Liver (tissue), 9 donors: ENCODE data around the gene JOSD2. TPM values are rescaled to one million over a fixed set of nuclear protein-coding genes. Genes with fewer than 3 reads are reported as not detected.

Experiments
- DNase-seq: peaks from one replicate; pipeline ENCODE4 v3.0.0-alpha.2; 2017; ENCODE audit warnings: low spot score
- H3K27ac ChIP-seq, 2 donors: one replicate each; pipeline ENCODE4 v1.7.0; 2013; ENCODE audit warnings: inconsistent platforms in 2 of 2, low read length in 2 of 2, control low read depth in 1 of 2, low read depth in 1 of 2, mild to moderate bottlenecking in 1 of 2
- H3K27me3 ChIP-seq, 4 donors: one replicate each; pipeline versions ENCODE4 v1.6.1 to v1.7.0; 2013; ENCODE audit warnings: low read length in 3 of 4, inconsistent platforms in 1 of 4, mild to moderate bottlenecking in 1 of 4, moderate library complexity in 1 of 4; ENCODE audit not compliant: control insufficient read depth in 4 of 4, insufficient read depth in 4 of 4
- H3K36me3 ChIP-seq, 4 donors: one replicate each; pipeline versions ENCODE4 v1.6.1 to v1.7.0; 2013; ENCODE audit warnings: low read length in 3 of 4, mild to moderate bottlenecking in 3 of 4, low read depth in 1 of 4, moderate library complexity in 1 of 4; ENCODE audit not compliant: control insufficient read depth in 4 of 4, insufficient read depth in 3 of 4
- H3K4me1 ChIP-seq, 4 donors: one replicate each; pipeline versions ENCODE4 v1.6.1 to v1.7.0; 2013; ENCODE audit warnings: low read length in 3 of 4, mild to moderate bottlenecking in 3 of 4, moderate library complexity in 1 of 4; ENCODE audit not compliant: control insufficient read depth in 4 of 4, insufficient read depth in 4 of 4
- H3K4me3 ChIP-seq, 3 donors: one replicate each; pipeline versions ENCODE4 v1.6.1 to v1.7.0; 2013; ENCODE audit warnings: low read length in 3 of 3, control low read depth in 1 of 3, low read depth in 1 of 3, mild to moderate bottlenecking in 1 of 3
- H3K9ac ChIP-seq, 2 donors: one replicate each; pipeline ENCODE4 v1.7.0; 2013; ENCODE audit warnings: low read length in 2 of 2, mild to moderate bottlenecking in 2 of 2, moderate library complexity in 2 of 2, control low read depth in 1 of 2, low read depth in 1 of 2
- H3K9me3 ChIP-seq, 4 donors: one replicate each; pipeline versions ENCODE4 v1.6.1 to v1.7.0; 2013; ENCODE audit warnings: low read length in 3 of 4; ENCODE audit not compliant: control insufficient read depth in 4 of 4
- ATF3 ChIP-seq: IDR thresholded peaks from 2 replicates; pipeline ENCODE4 v1.6.1; 2016; ENCODE audit warnings: antibody characterized with exemption
- CTCF ChIP-seq: fragments of 150-350 bp; IDR thresholded peaks from 2 replicates; pipeline ENCODE4 v1.5.1; 2017; ENCODE audit warnings: improper control_type of control experiment, low read depth, low read length; ENCODE audit not compliant: missing input control
- FOXA1 ChIP-seq: IDR thresholded peaks from 2 replicates; pipeline ENCODE4 v1.6.1; 2016; ENCODE audit warnings: antibody characterized with exemption
- FOXA2 ChIP-seq: IDR thresholded peaks from 2 replicates; pipeline ENCODE4 v1.6.1; 2016; ENCODE audit warnings: antibody characterized with exemption
- HNF4A ChIP-seq, 2 donors: conservative IDR thresholded peaks; 2 replicates each; pipeline ENCODE4 v1.6.1; 2016; ENCODE audit warnings: antibody characterized with exemption in 2 of 2, mild to moderate bottlenecking in 2 of 2
- HNF4G ChIP-seq: IDR thresholded peaks from 2 replicates; pipeline ENCODE4 v1.6.1; 2016; ENCODE audit warnings: antibody characterized with exemption
- JUND ChIP-seq, 2 donors: IDR thresholded peaks; 2 replicates each; pipeline ENCODE4 v1.6.1; 2016; ENCODE audit warnings: antibody characterized with exemption in 2 of 2
- MAX ChIP-seq: IDR thresholded peaks from 2 replicates; pipeline ENCODE4 v1.6.1; 2016; ENCODE audit warnings: antibody characterized with exemption
- RAD21 ChIP-seq, 2 donors: IDR thresholded peaks; 2 replicates each; pipeline ENCODE4 v1.6.1; 2016; ENCODE audit warnings: antibody characterized with exemption in 2 of 2, mild to moderate bottlenecking in 2 of 2
- RXRA ChIP-seq, 2 donors: IDR thresholded peaks; 2 replicates each; pipeline ENCODE4 v1.6.1; 2017 to 2018; ENCODE audit warnings: antibody characterized with exemption in 2 of 2, mild to moderate bottlenecking in 1 of 2
- SP1 ChIP-seq: IDR thresholded peaks from 2 replicates; pipeline ENCODE4 v1.6.1; 2018; ENCODE audit warnings: antibody characterized with exemption, mild to moderate bottlenecking
- TAF1 ChIP-seq: conservative IDR thresholded peaks from 2 replicates; pipeline ENCODE4 v1.6.1; 2016; ENCODE audit warnings: antibody characterized with exemption, mild to moderate bottlenecking
- YY1 ChIP-seq: IDR thresholded peaks from 2 replicates; pipeline ENCODE4 v1.6.1; 2016; ENCODE audit warnings: antibody characterized with exemption, mild to moderate bottlenecking
- ZBTB33 ChIP-seq: IDR thresholded peaks from 2 replicates; pipeline ENCODE4 v1.6.1; 2016; ENCODE audit warnings: antibody characterized with exemption
- WGBS: extraction: QIAGEN DNeasy Blood & Tissue Kit; methylation state at CpG from one replicate; pipeline ENCODE4 v1.1.7; 2013; 5-methylcytosine and 5-hydroxymethylcytosine counted together
- polyA plus RNA-seq, 2 donors: library from polyadenylated mRNA; stranded (reverse) in 1 of 2; unstranded in 1 of 2; fragments of 200-250 nt in 1 of 2; fragments of >200 nt in 1 of 2; fragmentation: Nextera tagmentation in 1 of 2; extraction: Ambion mirVana in 1 of 2; gene quantifications; one replicate each; pipeline versions ENCODE4 v1.2.1 to v1.2.3, GENCODE V29; 2013 to 2015
- total RNA-seq, 2 donors: library from RNA; depleted of rRNA; stranded (reverse); fragments of >200 nt; gene quantifications; one replicate each; pipeline ENCODE4 v1.2.3, GENCODE V29; 2014
- donor health status: healthy.
- donor health status: healthy.
- donor health status: healthy.
- donor health status: healthy.
- donor health status: healthy.

JOSD2 gene
- total and polyA plus RNA-seq, 4 donors = 6.6 to 32.9 (median 20.0) TPM

- 32% methylated on average over 50 of the region's 50 CpGs for WGBS
- no peak for TF ChIP-seq TAF1
- no peak for TF ChIP-seq FOXA1
- TF ChIP-seq HNF4A (conservative IDR thresholded peaks at IDR 0.05) = no peak
- TF ChIP-seq CTCF = no peak
- no peak for TF ChIP-seq SP1
- no peak for TF ChIP-seq MAX
- TF ChIP-seq YY1 = no peak
- TF ChIP-seq RXRA (IDR thresholded peaks at IDR 0.05) = no peak
- no peak overlapping the region for H3K27ac ChIP-seq
- no peaks in the 10 kb centered on the region for H3K36me3 ChIP-seq
- no peak overlapping the region for H3K4me3 ChIP-seq
- H3K9me3 ChIP-seq = no peaks in the 10 kb centered on the region
- no peaks in the 10 kb centered on the region for H3K4me1 ChIP-seq
- peaks cover 0 to 2% (median 0%) of the 10 kb centered on the region in 4 donors for H3K27me3 ChIP-seq
- no peak overlapping the region for H3K9ac ChIP-seq
- no peak for DNase-seq
Observed at GRCh38 chr19:50458396-50459066, 52.5 kb downstream of the JOSD2 start.

- no peaks in the 10 kb centered on the region for H3K36me3 ChIP-seq
- no peak overlapping the region for H3K27ac ChIP-seq
- DNase-seq = no peak
- TF ChIP-seq RAD21 (IDR thresholded peaks at IDR 0.05) = no peak
- no peak for TF ChIP-seq ATF3
- no peak for TF ChIP-seq FOXA2
- no peak for TF ChIP-seq JUND (IDR thresholded peaks at IDR 0.05)
- no peak for TF ChIP-seq ZBTB33
- no peak for TF ChIP-seq HNF4A (conservative IDR thresholded peaks at IDR 0.05)
- TF ChIP-seq HNF4G = no peak
- no peak overlapping the region for H3K4me3 ChIP-seq
- H3K27me3 ChIP-seq = peaks cover 0 to 2% (median 0%) of the 10 kb centered on the region in 4 donors
- no peak overlapping the region for H3K9ac ChIP-seq
- no peaks in the 10 kb centered on the region for H3K9me3 ChIP-seq
- no peaks in the 10 kb centered on the region for H3K4me1 ChIP-seq
- 85% methylated on average over 5 of the region's 5 CpGs for WGBS
Observed at GRCh38 chr19:50457300-50457699, 53.7 kb downstream of the JOSD2 start.

Other genes with a start within 250 kb of the JOSD2 start
- 1 to 10 TPM in 1 of 2 donors, under 1 TPM in 1; 0.84 to 1.4 TPM for gene KCNC3, start 181.8 kb downstream of the JOSD2 start, total RNA-seq
- 1 to 10 TPM in 1 of 2 donors, under 1 TPM in 1; 0.56 to 1.6 TPM for gene KCNC3, start 181.8 kb downstream of the JOSD2 start, polyA plus RNA-seq
- under 1 TPM; 0.28 to 0.59 TPM for gene NAPSA, start 145.6 kb downstream of the JOSD2 start, total RNA-seq
- gene NAPSA, start 145.6 kb downstream of the JOSD2 start, polyA plus RNA-seq = under 1 TPM; 0.50 to 0.74 TPM
- gene NR1H2, start 134.7 kb downstream of the JOSD2 start, total RNA-seq = 10 to 100 TPM; 30.8 to 58.1 TPM
- 10 to 100 TPM; 30.4 to 36.6 TPM for gene NR1H2, start 134.7 kb downstream of the JOSD2 start, polyA plus RNA-seq
- gene POLD1, start 126.8 kb downstream of the JOSD2 start, total RNA-seq = 10 to 100 TPM in 1 of 2 donors, 1 to 10 TPM in 1; 7.5 to 57.1 TPM
- gene POLD1, start 126.8 kb downstream of the JOSD2 start, polyA plus RNA-seq = 1 to 10 TPM; 8.0 to 8.5 TPM
- 1 to 10 TPM in 1 of 2 donors, under 1 TPM in 1; 0.50 to 5.0 TPM for gene SPIB, start 92.3 kb downstream of the JOSD2 start, total RNA-seq
- gene SPIB, start 92.3 kb downstream of the JOSD2 start, polyA plus RNA-seq = under 1 TPM; 0.09 to 0.21 TPM
- under 1 TPM in 1 of 2 donors, not detected in 1; under 0.01 TPM for gene MYBPC2, start 78.3 kb downstream of the JOSD2 start, total RNA-seq
- not detected for gene MYBPC2, start 78.3 kb downstream of the JOSD2 start, polyA plus RNA-seq
- gene EMC10, start 34.7 kb downstream of the JOSD2 start, total RNA-seq = 10 to 100 TPM; 33.5 to 47.5 TPM
- gene EMC10, start 34.7 kb downstream of the JOSD2 start, polyA plus RNA-seq = 100 to 1,000 TPM in 1 of 2 donors, 10 to 100 TPM in 1; 17.1 to 132 TPM
- under 1 TPM; 0.42 to 0.70 TPM for gene GARIN5A, start 34.3 kb downstream of the JOSD2 start, total RNA-seq
- gene GARIN5A, start 34.3 kb downstream of the JOSD2 start, polyA plus RNA-seq = 1 to 10 TPM; 1.5 to 1.7 TPM
- gene ASPDH, start 2.7 kb upstream of the JOSD2 start, total RNA-seq = 10 to 100 TPM in 1 of 2 donors, 1 to 10 TPM in 1; 7.3 to 11.6 TPM
- gene ASPDH, start 2.7 kb upstream of the JOSD2 start, polyA plus RNA-seq = 10 to 100 TPM; 62.6 to 82.0 TPM
- gene LRRC4B, start 57.2 kb upstream of the JOSD2 start, total RNA-seq = 1 to 10 TPM; 1.0 to 1.1 TPM
- gene LRRC4B, start 57.2 kb upstream of the JOSD2 start, polyA plus RNA-seq = under 1 TPM; 0.11 to 0.58 TPM
- gene SYT3, start 128.7 kb upstream of the JOSD2 start, total RNA-seq = not detected
- not detected for gene SYT3, start 128.7 kb upstream of the JOSD2 start, polyA plus RNA-seq
- not detected for gene C19orf81, start 138.3 kb upstream of the JOSD2 start, total RNA-seq
- not detected for gene C19orf81, start 138.3 kb upstream of the JOSD2 start, polyA plus RNA-seq
- under 1 TPM; 0.17 to 0.28 TPM for gene SHANK1, start 208.6 kb upstream of the JOSD2 start, total RNA-seq
- under 1 TPM in 1 of 2 donors, not detected in 1; 0.06 TPM for gene SHANK1, start 208.6 kb upstream of the JOSD2 start, polyA plus RNA-seq
- 10 to 100 TPM in 1 of 2 donors, 1 to 10 TPM in 1; 2.6 to 11.0 TPM for gene CLEC11A, start 212.2 kb upstream of the JOSD2 start, total RNA-seq
- 1 to 10 TPM; 2.4 to 8.5 TPM for gene CLEC11A, start 212.2 kb upstream of the JOSD2 start, polyA plus RNA-seq